ENCODE data around the gene PCDH10. TPM values are rescaled to one million over a fixed set of nuclear protein-coding genes. Genes with fewer than 3 reads are reported as not detected.

The PCDH10 gene
- total and polyA plus RNA-seq, 2 of the 4 experiments (the other 2 are of a cell fraction), result 0.90 to 2.0 TPM

DNA sequence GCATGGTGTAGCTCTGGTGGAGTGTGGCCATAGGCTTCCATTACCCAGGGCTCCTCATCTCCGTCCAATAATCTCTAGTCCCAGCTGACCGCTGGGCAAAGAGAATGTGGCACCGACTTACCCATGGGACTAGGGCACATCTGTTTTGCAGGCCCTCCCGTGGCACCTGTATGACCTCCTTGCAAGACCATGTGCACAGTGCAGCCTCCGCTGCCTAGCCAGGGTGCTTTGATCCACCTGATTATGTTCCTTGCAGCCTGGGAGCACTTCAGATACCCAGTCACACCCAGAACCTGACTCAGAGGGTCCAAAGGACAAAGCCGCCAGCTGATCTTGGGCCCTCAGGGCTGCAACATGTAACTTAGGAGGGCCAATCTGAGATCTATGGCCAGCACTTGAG is 84.8 kb downstream of the PCDH10 start:
- WGBS, 2 experiments (ENCODE audit: extremely low coverage in 2 of 2, insufficient read length in 1 of 2), result 93% methylated on average over 2 of the region's 6 CpGs; no CpG with 5 or more reads in 1 of the 2 experiments
- ATAC-seq (ENCODE audit: low read depth), result no peak
- in situ Hi-C loops (cut with MboI; ENCODE audit: low sequenced_read_pairs), result no loop called here
- ChIA-PET POLR2A (ENCODE audit: unreplicated experiment) (no interaction called here), CTCF (no interaction called here)
- Histone ChIP-seq H3K27ac (ENCODE audit: insufficient read depth, low read length) (no peak overlapping the region), H3K9ac (ENCODE audit: low read depth, low read length) (no peak overlapping the region), H3K79me1 (ENCODE audit: low read depth in 1 of 2, low read length in 2 of 2) (no peaks in the 10 kb centered on the region), H4K8ac (ENCODE audit: low read depth in 2 of 2, low read length in 2 of 2) (no peak overlapping the region), H3K4me2 (ENCODE audit: low read depth, low read length) (no peak overlapping the region), H3K9me3 (ENCODE audit: control insufficient read depth, insufficient read depth, low read length) (0 out of 2 replicates have a peak, but pooled peaks cover 2% of the 10 kb centered on the region), H3K36me3 (ENCODE audit: control insufficient read depth, insufficient read depth, low read length) (no peaks in the 10 kb centered on the region), H3K9me1 (ENCODE audit: insufficient read depth, low read length) (no peaks in the 10 kb centered on the region), H2BK5ac (ENCODE audit: low read depth, low read length, poor library complexity, severe bottlenecking) (no peak overlapping the region), H3K18ac (ENCODE audit: low read depth, low read length) (no peak overlapping the region), H3K23ac (ENCODE audit: low read depth, low read length) (no peak overlapping the region), H2AK9ac (replicated peaks; ENCODE audit: low read depth, low read length, poor library complexity) (no peak overlapping the region), H3K4ac (ENCODE audit: low read depth, low read length) (no peak overlapping the region), H4K20me1 (ENCODE audit: insufficient read depth, low read length) (no peaks in the 10 kb centered on the region), H3K27me3 (ENCODE audit: control insufficient read depth, insufficient read depth, low read length) (no peaks in the 10 kb centered on the region), H2BK120ac (ENCODE audit: low read depth, low read length) (no peak overlapping the region), H4K5ac (ENCODE audit: low read depth, low read length) (no peak overlapping the region), H2BK20ac (ENCODE audit: low read depth, low read length) (no peak overlapping the region), H2AK5ac (ENCODE audit: low read depth, low read length) (no peak overlapping the region), H3K4me3 (ENCODE audit: insufficient read depth, low read depth, low read length) (no peak overlapping the region), H3K14ac (replicated peaks; ENCODE audit: low read depth, low read length) (no peak overlapping the region), H3K56ac (ENCODE audit: extremely low read depth, insufficient read depth, low read length) (no peak overlapping the region), H4K91ac (ENCODE audit: insufficient read depth, low read depth, low read length) (no peak overlapping the region), H2BK15ac (ENCODE audit: low read depth, low read length) (no peak overlapping the region), H3K4me1 (ENCODE audit: control insufficient read depth, insufficient read depth, low read length) (no peaks in the 10 kb centered on the region), H2AFZ (replicated peaks; ENCODE audit: low read length, poor library complexity) (no peak overlapping the region)
- no peak for TF ChIP-seq MAFK (IDR thresholded peaks at IDR 0.05; ENCODE audit: low read depth, low read length)
- TF ChIP-seq POLR2A (IDR thresholded peaks at IDR 0.05; ENCODE audit: low read depth, low read length), result no peak
- no peak for TF ChIP-seq RAD21 (IDR thresholded peaks at IDR 0.05; ENCODE audit: low read length)
- no peak for TF ChIP-seq NFE2L2 (IDR thresholded peaks at IDR 0.05; ENCODE audit: low read depth, low read length)
- no peak for TF ChIP-seq RFX5 (IDR thresholded peaks at IDR 0.05; ENCODE audit: low read depth, low read length)
- TF ChIP-seq MAZ (IDR thresholded peaks at IDR 0.05; ENCODE audit: borderline replicate concordance, low read depth, low read length), result no peak
- no peak for TF ChIP-seq MXI1 (IDR thresholded peaks at IDR 0.05; ENCODE audit: borderline replicate concordance, low read depth, low read length)
- TF ChIP-seq BHLHE40 (IDR thresholded peaks at IDR 0.05; ENCODE audit: low read depth, low read length), result no peak
- TF ChIP-seq, protein P1, sequence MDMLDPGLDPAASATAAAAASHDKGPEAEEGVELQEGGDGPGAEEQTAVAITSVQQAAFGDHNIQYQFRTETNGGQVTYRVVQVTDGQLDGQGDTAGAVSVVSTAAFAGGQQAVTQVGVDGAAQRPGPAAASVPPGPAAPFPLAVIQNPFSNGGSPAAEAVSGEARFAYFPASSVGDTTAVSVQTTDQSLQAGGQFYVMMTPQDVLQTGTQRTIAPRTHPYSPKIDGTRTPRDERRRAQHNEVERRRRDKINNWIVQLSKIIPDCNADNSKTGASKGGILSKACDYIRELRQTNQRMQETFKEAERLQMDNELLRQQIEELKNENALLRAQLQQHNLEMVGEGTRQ (IDR thresholded peaks at IDR 0.05; ENCODE audit: low read depth, low read length), result no peak
- TF ChIP-seq, protein P2, sequence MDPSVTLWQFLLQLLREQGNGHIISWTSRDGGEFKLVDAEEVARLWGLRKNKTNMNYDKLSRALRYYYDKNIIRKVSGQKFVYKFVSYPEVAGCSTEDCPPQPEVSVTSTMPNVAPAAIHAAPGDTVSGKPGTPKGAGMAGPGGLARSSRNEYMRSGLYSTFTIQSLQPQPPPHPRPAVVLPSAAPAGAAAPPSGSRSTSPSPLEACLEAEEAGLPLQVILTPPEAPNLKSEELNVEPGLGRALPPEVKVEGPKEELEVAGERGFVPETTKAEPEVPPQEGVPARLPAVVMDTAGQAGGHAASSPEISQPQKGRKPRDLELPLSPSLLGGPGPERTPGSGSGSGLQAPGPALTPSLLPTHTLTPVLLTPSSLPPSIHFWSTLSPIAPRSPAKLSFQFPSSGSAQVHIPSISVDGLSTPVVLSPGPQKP (IDR thresholded peaks at IDR 0.05; ENCODE audit: borderline replicate concordance, low read depth, low read length), result no peak
- TF ChIP-seq SMC3 (IDR thresholded peaks at IDR 0.05; ENCODE audit: low read depth, low read length), result no peak
- TF ChIP-seq CHD1 (IDR thresholded peaks at IDR 0.05; ENCODE audit: low read depth, low read length), result no peak
- TF ChIP-seq, protein P3, sequence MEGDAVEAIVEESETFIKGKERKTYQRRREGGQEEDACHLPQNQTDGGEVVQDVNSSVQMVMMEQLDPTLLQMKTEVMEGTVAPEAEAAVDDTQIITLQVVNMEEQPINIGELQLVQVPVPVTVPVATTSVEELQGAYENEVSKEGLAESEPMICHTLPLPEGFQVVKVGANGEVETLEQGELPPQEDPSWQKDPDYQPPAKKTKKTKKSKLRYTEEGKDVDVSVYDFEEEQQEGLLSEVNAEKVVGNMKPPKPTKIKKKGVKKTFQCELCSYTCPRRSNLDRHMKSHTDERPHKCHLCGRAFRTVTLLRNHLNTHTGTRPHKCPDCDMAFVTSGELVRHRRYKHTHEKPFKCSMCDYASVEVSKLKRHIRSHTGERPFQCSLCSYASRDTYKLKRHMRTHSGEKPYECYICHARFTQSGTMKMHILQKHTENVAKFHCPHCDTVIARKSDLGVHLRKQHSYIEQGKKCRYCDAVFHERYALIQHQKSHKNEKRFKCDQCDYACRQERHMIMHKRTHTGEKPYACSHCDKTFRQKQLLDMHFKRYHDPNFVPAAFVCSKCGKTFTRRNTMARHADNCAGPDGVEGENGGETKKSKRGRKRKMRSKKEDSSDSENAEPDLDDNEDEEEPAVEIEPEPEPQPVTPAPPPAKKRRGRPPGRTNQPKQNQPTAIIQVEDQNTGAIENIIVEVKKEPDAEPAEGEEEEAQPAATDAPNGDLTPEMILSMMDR (conservative IDR thresholded peaks at IDR 0.05; ENCODE audit: low read depth, low read length), result no peak
- TF ChIP-seq RCOR1 (IDR thresholded peaks at IDR 0.05; ENCODE audit: insufficient replicate concordance, low read length), result no peak
- dilution Hi-C loops (cut with HindIII; ENCODE audit: low sequenced_read_pairs, unreplicated experiment), result no loop called here
- intact Hi-C loops (cut with micrococcal nuclease), result no loop called here
- DNase-seq, result no peak
- BruUV-seq (replicated peaks), result no TSS peak
